Stimulated activated CD4-positive, alpha-beta T cell treated with anti-CD3 and anti-CD28 coated beads, Interleukin-4, amount 100 ng/mL, for 1 hour (primary cell): ENCODE results near the gene MAP2K6.

Source experiments
- DNase-seq: peaks from one replicate; pipeline ENCODE4 v3.0.0-alpha.2; 2020

Gene MAP2K6

GRCh38 chr17:69539781-69540319, 125.4 kb downstream of the MAP2K6 start:
- no peak for DNase-seq

GRCh38 chr17:69540356-69540755, 125.9 kb downstream of the MAP2K6 start:
- no peak for DNase-seq

- no peak for DNase-seq
Measured at GRCh38 chr17:69547230-69547629, 132.7 kb downstream of the MAP2K6 start.

- no peak for DNase-seq
Measured at GRCh38 chr17:69547947-69548346, 133.4 kb downstream of the MAP2K6 start.

- no peak for DNase-seq
Measured at GRCh38 chr17:69551212-69552010, 136.9 kb downstream of the MAP2K6 start.

GRCh38 chr17:69552986-69553667, 138.6 kb downstream of the MAP2K6 start:
- DNase-seq, result no peak

- DNase-seq, result no peak
Measured at GRCh38 chr17:69555056-69555455, 140.6 kb downstream of the MAP2K6 start.

GRCh38 chr17:69557339-69557738, 142.8 kb downstream of the MAP2K6 start:
- no peak for DNase-seq

- no peak for DNase-seq
Measured at GRCh38 chr17:69558796-69559195, 144.3 kb downstream of the MAP2K6 start.

GRCh38 chr17:69560987-69561441, 146.5 kb downstream of the MAP2K6 start:
- DNase-seq, result no peak

GRCh38 chr17:69561462-69561861, 147.0 kb downstream of the MAP2K6 start:
- no peak for DNase-seq

GRCh38 chr17:69565447-69565846, 150.9 kb downstream of the MAP2K6 start:
- no peak for DNase-seq

GRCh38 chr17:69567130-69567529, 152.6 kb downstream of the MAP2K6 start:
- no peak for DNase-seq

GRCh38 chr17:69572747-69573146, 158.2 kb downstream of the MAP2K6 start:
- DNase-seq, result no peak

- DNase-seq, result no peak
Measured at GRCh38 chr17:69573396-69573795, 158.9 kb downstream of the MAP2K6 start.

GRCh38 chr17:69574257-69575197, 160.0 kb downstream of the MAP2K6 start:
- no peak for DNase-seq

- DNase-seq, result no peak
Measured at GRCh38 chr17:69575346-69575761, 160.9 kb downstream of the MAP2K6 start.

- no peak for DNase-seq
Measured at GRCh38 chr17:69577098-69577497, 162.6 kb downstream of the MAP2K6 start.

- no peak for DNase-seq
Measured at GRCh38 chr17:69578385-69578936, 164.0 kb downstream of the MAP2K6 start.

GRCh38 chr17:69579961-69580677, 165.6 kb downstream of the MAP2K6 start:
- DNase-seq, result no peak

GRCh38 chr17:69581061-69581961, 166.8 kb downstream of the MAP2K6 start:
- DNase-seq, result no peak
